DMS53 treated with DMSO at 0.1 percent for 48 hours (cell line): ENCODE measurements around the gene PLK2.
A peak's percentile ranks its signal among the peaks of the same experiment; 100 is the strongest.

Experiments used
- DNase-seq: peaks from one replicate; lab custom pipeline; 2025; ENCODE audit not compliant: unreplicated experiment; lab: John Stamatoyannopoulos, UW

Gene PLK2

DNA sequence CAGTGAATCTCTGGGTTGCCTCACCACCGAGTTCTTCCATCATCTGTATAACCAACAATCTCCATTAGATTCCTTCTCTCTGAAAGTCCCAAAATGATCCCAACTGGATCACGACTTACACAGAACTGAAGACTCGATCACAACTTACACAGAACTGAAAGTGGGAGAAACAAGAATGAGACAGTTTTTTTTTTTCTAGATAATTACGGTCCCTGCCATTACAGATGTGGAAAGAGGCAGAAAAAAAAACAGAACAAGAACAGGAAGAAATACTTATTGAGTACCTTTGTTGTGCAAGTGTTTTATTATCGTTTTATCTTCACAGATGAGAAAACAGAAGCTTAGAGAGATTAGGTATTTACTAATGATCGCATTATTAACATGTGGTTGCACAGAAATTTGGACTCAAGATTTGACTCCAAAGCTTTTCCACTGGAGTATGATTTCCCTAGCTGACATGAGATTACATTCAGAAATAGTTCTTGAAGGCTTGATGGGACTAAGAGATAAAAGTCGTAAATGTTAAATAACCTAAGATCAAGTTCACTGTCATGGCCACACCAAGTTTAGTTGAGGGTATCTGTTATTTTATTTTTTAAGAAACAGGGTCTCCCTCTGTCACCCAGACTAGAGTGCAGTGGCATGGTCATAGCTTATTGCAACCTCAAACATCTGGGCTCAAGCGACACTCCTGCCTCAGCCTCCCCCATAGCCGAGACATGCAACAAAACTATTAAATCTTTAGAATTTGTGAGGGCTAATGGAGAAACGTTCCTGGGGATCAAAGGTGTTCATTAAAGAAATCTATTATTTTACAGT lies 8.9 kb downstream of the PLK2 start:
- DNase-seq, result no peak

DNA sequence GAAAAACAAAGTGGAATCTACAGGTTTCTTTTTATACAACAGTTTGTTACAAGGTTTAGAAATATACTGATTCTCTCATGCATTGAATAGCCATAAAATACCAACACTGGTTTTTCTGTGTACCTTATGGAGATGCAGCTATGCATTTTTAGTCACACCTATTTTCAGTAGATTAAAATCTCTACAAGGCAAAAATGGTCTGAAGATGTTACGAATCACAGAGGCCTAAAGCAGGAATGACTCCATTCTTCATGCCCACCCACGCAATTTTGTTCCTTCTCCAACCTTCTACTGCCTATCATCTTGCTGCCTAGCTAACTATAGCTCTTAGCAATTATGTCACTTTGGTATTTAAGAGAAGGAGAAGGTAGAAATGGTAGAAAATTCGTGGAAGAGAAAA lies 9.9 kb downstream of the PLK2 start:
- no peak for DNase-seq

GRCh38 chr5:58447226-58447625 lies 12.7 kb downstream of the PLK2 start:
- DNase-seq, result no peak

- DNase-seq, result no peak
Measured at GRCh38 chr5:58446024-58446423, 13.9 kb downstream of the PLK2 start.

DNA sequence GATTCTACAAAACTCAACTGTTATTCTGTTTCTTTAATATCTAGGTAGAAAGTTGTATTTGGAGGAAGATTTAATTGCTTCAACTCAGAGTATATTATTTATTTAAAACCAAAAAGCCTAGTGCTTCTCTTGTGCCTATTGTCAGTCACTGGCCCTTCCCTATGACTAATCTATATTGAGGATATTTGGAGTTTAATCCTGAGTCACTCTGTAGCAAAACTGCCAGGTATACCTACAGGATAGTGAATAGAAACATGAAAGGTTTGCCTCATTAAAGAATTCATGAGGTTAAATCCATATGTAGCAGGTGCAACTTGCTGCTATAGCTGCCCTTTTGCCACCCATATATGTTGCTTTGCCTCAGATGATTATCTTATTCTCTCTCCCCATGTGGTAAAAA lies 15.1 kb downstream of the PLK2 start:
- no peak for DNase-seq

GRCh38 chr5:58440901-58441460 lies 18.9 kb downstream of the PLK2 start:
- peak; percentile 37 for DNase-seq

DNA sequence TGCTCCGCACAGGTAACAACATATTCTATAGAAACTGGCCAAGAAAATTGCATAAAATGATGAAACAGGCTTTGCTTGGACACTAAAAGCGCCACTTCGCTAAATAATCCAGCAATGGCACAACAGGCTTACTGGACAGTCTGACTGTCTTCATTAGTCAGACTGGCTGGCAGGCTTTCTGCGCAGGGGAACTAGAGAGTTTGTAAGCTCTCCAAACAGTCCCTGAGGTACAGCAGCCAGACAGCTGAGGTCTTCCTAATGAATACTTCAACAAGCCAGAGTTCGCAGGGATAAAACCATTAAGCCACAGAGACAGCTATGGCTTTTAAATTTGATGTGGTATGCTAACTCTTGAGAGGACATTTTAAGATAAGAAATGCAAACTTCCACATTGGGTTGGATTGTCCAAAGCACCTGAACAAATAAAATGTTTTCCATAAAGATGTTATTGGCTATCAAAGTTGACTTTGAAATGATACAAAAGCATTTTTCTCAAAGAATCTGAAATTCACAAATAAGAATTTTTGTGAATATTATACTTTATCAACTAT lies 20.7 kb downstream of the PLK2 start:
- no peak for DNase-seq

DNA sequence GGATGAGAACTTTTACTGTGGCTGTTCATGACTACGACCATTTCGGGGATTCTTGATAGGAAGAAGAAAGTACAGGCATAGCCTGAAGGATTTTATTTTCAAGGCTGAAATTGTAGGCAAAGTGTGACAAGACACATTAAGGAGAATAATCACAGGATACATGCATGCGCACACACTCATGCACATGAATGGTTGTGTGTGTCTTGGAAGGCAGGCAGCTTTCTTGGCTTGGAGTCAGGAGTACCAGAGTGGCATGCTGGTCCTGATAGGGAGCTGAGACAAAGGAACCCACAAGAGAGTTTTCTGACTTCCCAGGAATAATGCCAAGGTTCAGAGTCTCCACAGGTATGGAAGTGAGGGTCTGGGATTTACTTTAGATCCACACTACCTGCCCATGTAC lies 22.2 kb downstream of the PLK2 start:
- no peak for DNase-seq

- DNase-seq, result no peak
Measured at GRCh38 chr5:58431832-58432231, 28.1 kb downstream of the PLK2 start.

- DNase-seq, result no peak
Measured at GRCh38 chr5:58412932-58413331, 47.0 kb downstream of the PLK2 start.

DNA sequence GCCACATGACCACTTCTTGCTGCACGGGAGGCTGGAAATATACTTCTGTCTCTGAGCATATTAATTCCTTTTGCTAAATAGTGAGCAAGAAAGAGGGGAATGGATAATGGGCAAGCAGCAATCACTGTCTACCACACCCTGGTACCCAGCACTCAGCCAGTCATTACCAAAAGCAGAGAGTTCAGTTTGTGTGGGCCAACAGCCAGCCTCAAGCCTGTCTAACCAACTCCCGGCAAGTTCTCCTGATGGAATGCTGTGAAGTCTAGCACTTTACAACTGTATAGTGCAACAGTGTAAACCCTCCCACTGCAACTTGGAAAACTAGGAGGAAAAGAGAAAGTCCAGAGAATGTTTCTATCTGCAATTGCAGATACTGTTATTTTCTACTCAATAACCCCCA lies 47.8 kb downstream of the PLK2 start:
- no peak for DNase-seq

GRCh38 chr5:58411372-58411771 lies 48.5 kb downstream of the PLK2 start:
- DNase-seq, result no peak

DNA sequence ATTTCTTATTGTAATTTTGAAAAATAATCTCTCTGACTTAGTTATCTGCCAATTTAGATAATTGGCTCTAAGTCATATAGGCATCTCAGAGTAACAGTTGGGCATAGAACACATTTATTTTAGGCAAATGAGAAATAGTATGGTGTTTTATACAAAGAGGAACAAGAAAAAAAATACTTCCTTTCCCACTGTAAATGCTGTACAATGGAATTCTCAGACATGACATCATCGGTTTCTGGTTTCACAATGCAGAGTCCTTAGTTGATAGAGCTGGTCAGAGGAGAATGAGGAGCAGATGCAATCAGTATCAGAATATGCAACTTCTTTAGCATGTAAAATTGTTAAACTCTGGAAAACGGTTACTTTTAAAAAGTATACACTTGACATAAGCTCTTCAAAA lies 49.4 kb downstream of the PLK2 start:
- peak; percentile 75 for DNase-seq

DNA sequence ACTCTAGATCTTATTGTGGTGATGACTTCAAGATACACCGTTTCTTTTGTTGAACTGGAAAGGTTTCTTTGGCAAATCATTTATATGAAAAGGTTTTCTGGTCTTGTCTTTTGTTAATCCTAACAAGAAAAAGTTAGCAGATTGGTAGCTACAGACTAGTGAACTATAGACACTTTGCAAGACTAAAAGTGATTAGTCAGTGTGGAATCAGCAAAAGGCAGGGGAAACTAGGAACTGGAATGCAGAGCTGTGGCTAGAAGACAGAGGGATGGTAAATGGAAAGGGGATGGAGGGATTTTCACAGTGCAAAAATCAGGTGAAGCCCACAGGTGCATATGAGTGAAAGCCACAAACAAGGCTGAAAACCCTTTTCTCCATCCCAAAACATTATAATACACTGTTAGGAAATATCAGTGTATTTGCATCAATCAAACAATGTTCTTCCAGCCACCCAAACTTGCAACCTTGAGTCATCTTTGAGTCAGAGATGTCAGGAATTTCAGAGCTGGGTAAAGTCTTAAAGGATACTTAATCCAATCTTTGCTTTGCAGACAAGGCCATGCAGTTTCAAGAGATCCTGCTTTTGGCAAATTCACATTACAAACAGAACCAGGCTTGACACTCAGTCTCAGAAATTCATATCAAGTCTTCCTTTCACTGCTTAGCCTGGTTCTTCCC lies 52.7 kb downstream of the PLK2 start:
- no peak for DNase-seq

GRCh38 chr5:58406394-58406793 lies 53.5 kb downstream of the PLK2 start:
- DNase-seq, result no peak

DNA sequence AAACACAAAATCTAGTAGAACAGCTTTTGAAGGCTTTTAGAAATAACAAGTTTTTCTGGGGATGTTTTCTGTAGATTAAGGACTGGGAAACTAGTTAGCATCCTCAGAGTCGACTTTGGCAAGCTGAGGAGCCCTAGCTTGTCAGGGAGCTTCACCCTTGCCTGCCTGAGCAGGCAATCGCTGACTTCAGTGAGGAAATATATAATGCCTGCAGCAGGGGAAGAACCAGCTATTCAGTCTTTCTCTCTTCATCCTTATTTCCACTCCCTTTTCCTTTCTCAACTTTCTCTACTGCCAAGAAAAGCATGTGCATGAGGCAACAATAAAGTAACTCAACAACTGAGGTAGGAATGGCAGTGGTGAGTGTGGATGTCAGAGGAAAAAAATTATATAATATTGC lies 54.7 kb downstream of the PLK2 start:
- no peak for DNase-seq

GRCh38 chr5:58404734-58405133 lies 55.2 kb downstream of the PLK2 start:
- DNase-seq, result no peak
